ENCODE measurements around the gene UMODL1. TPM values are rescaled to one million over a fixed set of nuclear protein-coding genes. Genes with fewer than 3 reads are reported as not detected.

Gene UMODL1
- total RNA-seq, 1 donor from 2014 or later = not detected

DNA sequence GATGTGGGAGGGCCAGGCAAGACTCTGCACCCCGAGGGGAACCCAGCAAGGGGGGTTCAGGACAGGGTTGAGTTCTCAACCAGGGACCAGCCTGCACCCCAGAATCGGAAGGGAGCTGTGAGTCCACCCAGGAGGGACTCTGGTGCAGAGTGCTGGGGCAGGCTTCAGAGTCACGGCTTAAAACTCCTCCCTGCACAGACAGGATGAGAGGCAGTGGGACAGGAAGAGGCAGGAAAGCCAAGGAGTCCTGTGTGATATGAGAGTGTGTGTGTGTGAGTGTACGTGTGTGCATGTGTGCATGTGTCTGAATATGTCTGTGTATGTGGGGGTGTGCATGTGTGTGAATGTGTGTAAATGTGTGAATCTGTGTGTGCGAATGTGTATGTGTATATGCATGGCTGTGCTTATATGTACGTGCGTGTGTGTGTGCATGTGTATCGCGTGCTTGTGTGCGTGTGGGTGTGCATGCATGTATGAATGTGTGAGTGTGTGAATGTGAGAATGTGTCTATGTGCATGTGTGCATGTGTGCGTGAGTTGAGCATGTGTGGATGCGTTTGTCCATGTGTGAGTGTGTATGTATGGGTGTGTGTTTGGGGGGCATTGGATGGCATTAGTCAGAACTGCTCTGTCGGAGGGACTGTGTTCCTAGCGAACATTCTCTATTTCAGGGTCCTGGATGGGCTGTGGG, 52.2 kb downstream of the UMODL1 start:
- no peaks in the 10 kb centered on the region for H3K9me3 ChIP-seq (ENCODE audit: control insufficient read depth in 3 of 3, low read length in 3 of 3)
- H3K4me1 ChIP-seq (ENCODE audit: control insufficient read depth in 3 of 3, insufficient read depth in 3 of 3, low read length in 3 of 3) = peaks cover 2 to 6% (median 5%) of the 10 kb centered on the region in 3 donors
- peaks cover 63 to 75% (median 72%) of the 10 kb centered on the region in 3 donors for H3K27me3 ChIP-seq (ENCODE audit: control insufficient read depth in 3 of 3, insufficient read depth in 3 of 3, low read length in 3 of 3)

DNA sequence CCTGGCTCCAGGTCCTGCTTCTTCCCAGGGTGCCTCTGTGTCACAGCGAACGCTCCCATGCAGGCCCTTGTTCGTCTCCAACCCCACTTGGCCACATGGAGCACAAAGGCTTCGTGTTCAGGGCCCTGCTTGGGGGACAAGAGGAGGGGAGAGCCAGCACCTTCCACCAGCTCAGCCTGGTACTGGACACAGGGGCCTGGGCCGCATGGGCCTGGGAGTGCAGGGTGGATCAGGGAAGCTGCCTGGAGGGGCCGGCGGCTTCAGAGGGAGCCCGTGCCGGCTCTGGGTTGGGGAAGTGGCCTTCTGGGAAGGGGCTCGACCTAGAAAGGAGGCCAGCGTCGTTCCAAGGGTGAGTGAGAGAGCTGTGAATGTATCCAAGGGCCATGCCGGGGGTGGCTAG, 53.0 kb downstream of the UMODL1 start:
- no peaks in the 10 kb centered on the region for H3K36me3 ChIP-seq (ENCODE audit: control insufficient read depth in 3 of 3, insufficient read depth in 3 of 3, low read length in 3 of 3)
- peaks cover 56 to 72% (median 69%) of the 10 kb centered on the region in 3 donors for H3K27me3 ChIP-seq (ENCODE audit: control insufficient read depth in 3 of 3, insufficient read depth in 3 of 3, low read length in 3 of 3)
- no peak overlapping the region for H3K4me3 ChIP-seq (ENCODE audit: low read length in 3 of 3)
- no peak overlapping the region for H3K27ac ChIP-seq (ENCODE audit: low read depth, low read length)
- peaks cover under 1 to 2% (median 1%) of the 10 kb centered on the region in 3 donors for H3K4me1 ChIP-seq (ENCODE audit: control insufficient read depth in 3 of 3, insufficient read depth in 3 of 3, low read length in 3 of 3)
- H3K9ac ChIP-seq (ENCODE audit: low read depth in 1 of 3, low read length in 3 of 3) = no peak overlapping the region
- no peaks in the 10 kb centered on the region for H3K9me3 ChIP-seq (ENCODE audit: control insufficient read depth in 3 of 3, low read length in 3 of 3)

More for the DNA sequence above, 52.2 kb downstream of the UMODL1 start:
- Histone ChIP-seq H3K9ac (ENCODE audit: low read depth in 1 of 3, low read length in 3 of 3) (no peak overlapping the region), H3K27ac (ENCODE audit: low read depth, low read length) (no peak overlapping the region), H3K36me3 (ENCODE audit: control insufficient read depth in 3 of 3, insufficient read depth in 3 of 3, low read length in 3 of 3) (no peaks in the 10 kb centered on the region), H3K4me3 (ENCODE audit: low read length in 3 of 3) (no peak overlapping the region)

DNA sequence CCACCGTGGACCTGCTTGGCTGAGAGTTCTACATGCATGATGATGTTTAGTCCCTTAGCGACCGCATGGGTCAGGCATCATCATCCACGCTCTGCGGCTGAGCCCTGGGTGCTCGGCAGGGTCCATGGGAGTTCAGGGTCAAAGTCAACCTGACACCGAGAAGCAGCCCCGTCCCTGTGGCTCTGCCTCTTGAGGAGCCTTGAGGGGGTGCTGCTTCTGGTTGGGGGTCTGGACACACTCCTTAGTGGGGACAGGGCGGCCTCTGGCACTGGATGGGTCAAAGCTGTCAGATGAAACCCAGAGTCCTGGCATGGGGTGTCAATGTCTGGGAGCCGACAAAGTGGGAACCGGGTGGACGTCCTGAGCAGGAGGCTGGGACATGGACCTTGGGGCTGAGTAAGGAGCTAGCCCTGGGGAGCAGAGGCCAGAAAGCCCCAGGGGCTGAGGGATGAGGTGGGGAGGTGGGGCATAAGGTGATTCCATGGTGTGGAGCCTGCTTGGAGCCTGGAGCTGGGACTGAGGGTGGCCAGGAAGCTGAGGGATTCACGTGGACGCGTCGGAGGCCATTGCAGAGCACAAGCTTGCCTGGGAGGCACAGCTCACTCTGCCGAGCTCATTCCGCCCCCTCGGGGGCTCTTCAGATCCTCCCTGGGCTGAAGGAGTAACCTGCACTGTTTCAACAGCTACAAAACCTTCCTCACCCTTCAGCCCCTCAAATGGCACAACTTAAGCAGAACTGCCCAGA, 53.9 kb downstream of the UMODL1 start:
- Histone ChIP-seq H3K27me3 (ENCODE audit: control insufficient read depth in 3 of 3, insufficient read depth in 3 of 3, low read length in 3 of 3) (peaks cover 50 to 69% (median 67%) of the 10 kb centered on the region in 3 donors), H3K4me1 (ENCODE audit: control insufficient read depth in 3 of 3, insufficient read depth in 3 of 3, low read length in 3 of 3) (no peaks in the 10 kb centered on the region), H3K27ac (ENCODE audit: low read depth, low read length) (no peak overlapping the region), H3K4me3 (ENCODE audit: low read length in 3 of 3) (no peak overlapping the region), H3K9ac (ENCODE audit: low read depth in 1 of 3, low read length in 3 of 3) (no peak overlapping the region), H3K9me3 (ENCODE audit: control insufficient read depth in 3 of 3, low read length in 3 of 3) (no peaks in the 10 kb centered on the region), H3K36me3 (ENCODE audit: control insufficient read depth in 3 of 3, insufficient read depth in 3 of 3, low read length in 3 of 3) (no peaks in the 10 kb centered on the region)

DNA sequence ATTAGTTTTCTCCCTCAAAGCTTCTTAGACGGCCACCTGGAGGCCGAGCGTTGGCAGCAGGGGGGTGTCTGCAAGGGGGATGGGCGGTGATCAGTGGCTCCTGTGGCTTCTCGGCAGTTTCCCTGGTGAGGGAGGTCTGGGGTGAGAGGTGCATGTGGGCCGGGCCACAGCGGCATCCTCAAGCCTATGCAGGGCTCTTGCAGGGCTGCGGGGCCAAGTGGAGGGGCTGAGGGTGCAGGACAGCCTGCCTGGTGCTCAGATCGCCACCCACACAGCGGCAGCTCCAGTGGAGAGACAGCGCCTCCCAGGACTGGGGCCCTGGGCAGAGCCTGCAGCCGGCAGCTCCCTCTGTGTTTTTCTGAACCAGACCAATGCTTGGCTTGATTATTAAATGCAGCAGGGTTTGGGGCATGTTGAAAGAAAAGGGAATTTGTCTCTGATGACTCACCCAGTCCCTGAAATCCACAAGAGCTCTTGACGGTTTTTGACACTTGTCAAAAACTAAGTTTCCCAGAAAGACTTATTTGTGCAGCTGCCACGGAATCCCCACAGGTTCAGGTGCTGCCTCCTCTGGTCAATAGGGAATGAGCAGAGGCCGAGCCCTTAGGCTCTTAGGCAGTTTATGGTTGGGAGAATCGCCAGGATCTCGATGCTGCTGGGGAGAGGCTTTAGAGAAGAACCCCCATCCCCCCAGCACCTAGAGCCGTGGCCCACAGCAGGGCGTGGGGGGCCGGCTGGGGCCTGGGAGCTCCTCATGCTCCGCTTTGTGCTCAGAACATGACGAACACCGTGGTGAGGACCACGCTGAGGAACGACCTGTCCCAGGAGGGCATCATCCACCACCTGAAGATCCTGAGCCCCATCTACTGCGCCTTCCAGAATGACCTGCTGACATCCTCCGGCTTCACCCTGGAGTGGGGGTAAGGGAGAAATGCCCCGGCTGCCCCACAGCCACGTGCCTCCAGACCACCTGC, 54.7 kb downstream of the UMODL1 start:
- Histone ChIP-seq H3K9ac (ENCODE audit: low read depth in 1 of 3, low read length in 3 of 3) (no peak overlapping the region), H3K27me3 (ENCODE audit: control insufficient read depth in 3 of 3, insufficient read depth in 3 of 3, low read length in 3 of 3) (peaks cover 44 to 65% (median 63%) of the 10 kb centered on the region in 3 donors), H3K27ac (ENCODE audit: low read depth, low read length) (no peak overlapping the region), H3K4me1 (ENCODE audit: control insufficient read depth in 3 of 3, insufficient read depth in 3 of 3, low read length in 3 of 3) (no peaks in the 10 kb centered on the region), H3K4me3 (ENCODE audit: low read length in 3 of 3) (no peak overlapping the region), H3K36me3 (ENCODE audit: control insufficient read depth in 3 of 3, insufficient read depth in 3 of 3, low read length in 3 of 3) (no peaks in the 10 kb centered on the region), H3K9me3 (ENCODE audit: control insufficient read depth in 3 of 3, low read length in 3 of 3) (no peaks in the 10 kb centered on the region)

- Histone ChIP-seq H3K27me3 (ENCODE audit: control insufficient read depth in 3 of 3, insufficient read depth in 3 of 3, low read length in 3 of 3) (peaks cover 31 to 50% (median 48%) of the 10 kb centered on the region in 3 donors), H3K4me3 (ENCODE audit: low read length in 3 of 3) (no peak overlapping the region), H3K9ac (ENCODE audit: low read depth in 1 of 3, low read length in 3 of 3) (no peak overlapping the region), H3K36me3 (ENCODE audit: control insufficient read depth in 3 of 3, insufficient read depth in 3 of 3, low read length in 3 of 3) (no peaks in the 10 kb centered on the region), H3K4me1 (ENCODE audit: control insufficient read depth in 3 of 3, insufficient read depth in 3 of 3, low read length in 3 of 3) (no peaks in the 10 kb centered on the region), H3K9me3 (ENCODE audit: control insufficient read depth in 3 of 3, low read length in 3 of 3) (no peaks in the 10 kb centered on the region), H3K27ac (ENCODE audit: low read depth, low read length) (no peak overlapping the region)
Observed at GRCh38 chr21:42127164-42128150, 56.3 kb downstream of the UMODL1 start.

GRCh38 chr21:42129300-42130266, 58.5 kb downstream of the UMODL1 start:
- Histone ChIP-seq H3K36me3 (ENCODE audit: control insufficient read depth in 3 of 3, insufficient read depth in 3 of 3, low read length in 3 of 3) (no peaks in the 10 kb centered on the region), H3K9ac (ENCODE audit: low read depth in 1 of 3, low read length in 3 of 3) (no peak overlapping the region), H3K4me3 (ENCODE audit: low read length in 3 of 3) (no peak overlapping the region), H3K27ac (ENCODE audit: low read depth, low read length) (no peak overlapping the region), H3K27me3 (ENCODE audit: control insufficient read depth in 3 of 3, insufficient read depth in 3 of 3, low read length in 3 of 3) (peaks cover 15 to 40% (median 29%) of the 10 kb centered on the region in 3 donors), H3K9me3 (ENCODE audit: control insufficient read depth in 3 of 3, low read length in 3 of 3) (no peaks in the 10 kb centered on the region), H3K4me1 (ENCODE audit: control insufficient read depth in 3 of 3, insufficient read depth in 3 of 3, low read length in 3 of 3) (no peaks in the 10 kb centered on the region)

DNA sequence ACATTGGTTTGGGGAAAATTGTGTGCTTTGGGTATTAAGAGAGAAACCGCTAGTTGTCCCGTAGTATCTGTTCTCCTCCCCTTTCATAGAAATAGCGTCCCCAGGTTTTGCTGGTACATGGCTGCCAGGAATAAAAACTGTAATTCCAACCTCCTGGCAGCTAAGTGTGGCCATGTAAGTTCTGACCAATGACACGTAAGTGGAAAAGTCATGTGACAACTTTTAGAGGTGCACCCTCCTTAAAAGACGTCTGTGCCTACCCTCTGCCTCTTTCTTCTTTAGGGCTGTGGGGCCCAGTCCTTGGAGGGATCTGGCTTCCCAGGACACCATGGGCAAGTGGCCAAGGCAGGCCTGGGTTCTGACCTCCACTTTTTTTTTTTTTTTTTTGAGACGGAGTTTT, 59.3 kb downstream of the UMODL1 start:
- Histone ChIP-seq H3K4me3 (ENCODE audit: low read length in 3 of 3) (no peak overlapping the region), H3K9me3 (ENCODE audit: control insufficient read depth in 3 of 3, low read length in 3 of 3) (no peaks in the 10 kb centered on the region), H3K4me1 (ENCODE audit: control insufficient read depth in 3 of 3, insufficient read depth in 3 of 3, low read length in 3 of 3) (no peaks in the 10 kb centered on the region), H3K9ac (ENCODE audit: low read depth in 1 of 3, low read length in 3 of 3) (no peak overlapping the region), H3K36me3 (ENCODE audit: control insufficient read depth in 3 of 3, insufficient read depth in 3 of 3, low read length in 3 of 3) (no peaks in the 10 kb centered on the region), H3K27me3 (ENCODE audit: control insufficient read depth in 3 of 3, insufficient read depth in 3 of 3, low read length in 3 of 3) (peaks cover 6 to 32% (median 22%) of the 10 kb centered on the region in 3 donors), H3K27ac (ENCODE audit: low read depth, low read length) (no peak overlapping the region)

DNA sequence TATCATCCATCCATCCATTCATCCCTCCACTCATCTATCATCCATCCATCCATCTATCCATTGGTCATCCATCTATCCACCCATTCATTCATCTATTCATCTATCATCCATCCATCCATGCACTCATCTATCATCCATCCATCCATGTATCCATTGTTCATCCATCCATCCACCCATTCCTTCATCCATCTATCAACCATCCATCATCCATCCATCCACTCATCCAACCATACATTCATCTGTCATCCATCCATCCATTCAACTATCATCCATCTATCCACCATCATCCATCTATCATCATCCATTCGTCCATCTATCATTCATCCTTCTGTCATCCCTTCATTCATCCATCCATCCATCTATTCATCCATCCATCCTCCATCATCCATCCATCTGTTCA, 61.1 kb downstream of the UMODL1 start:
- no peaks in the 10 kb centered on the region for H3K4me1 ChIP-seq (ENCODE audit: control insufficient read depth in 3 of 3, insufficient read depth in 3 of 3, low read length in 3 of 3)
- no peak overlapping the region for H3K27ac ChIP-seq (ENCODE audit: low read depth, low read length)
- no peaks in the 10 kb centered on the region for H3K36me3 ChIP-seq (ENCODE audit: control insufficient read depth in 3 of 3, insufficient read depth in 3 of 3, low read length in 3 of 3)
- peaks cover 0 to 17% (median 10%) of the 10 kb centered on the region in 3 donors for H3K27me3 ChIP-seq (ENCODE audit: control insufficient read depth in 3 of 3, insufficient read depth in 3 of 3, low read length in 3 of 3)
- H3K9ac ChIP-seq (ENCODE audit: low read depth in 1 of 3, low read length in 3 of 3) = no peak overlapping the region
- H3K9me3 ChIP-seq (ENCODE audit: control insufficient read depth in 3 of 3, low read length in 3 of 3) = no peaks in the 10 kb centered on the region
- no peak overlapping the region for H3K4me3 ChIP-seq (ENCODE audit: low read length in 3 of 3)

All from skeletal muscle tissue (tissue), 4 donors.